PC-3 (cell line): ENCODE results near the gene MIEF1.

Experiments used
- CTCF ChIP-seq: fragments of 300-600 bp; sonication (generic); conservative IDR thresholded peaks from 2 replicates; pipeline ENCODE4 v1.5.1; 2017; ENCODE audit warnings: antibody characterized with exemption, low read depth, mild to moderate bottlenecking, low read length
- EZH2 ChIP-seq: fragments of 300-600 bp; sonication (generic); IDR thresholded peaks from one replicate; pipeline ENCODE4 v1.6.1; 2017; ENCODE audit warnings: antibody characterized with exemption, mild to moderate bottlenecking, low read length; ENCODE audit not compliant: unreplicated experiment

DNA sequence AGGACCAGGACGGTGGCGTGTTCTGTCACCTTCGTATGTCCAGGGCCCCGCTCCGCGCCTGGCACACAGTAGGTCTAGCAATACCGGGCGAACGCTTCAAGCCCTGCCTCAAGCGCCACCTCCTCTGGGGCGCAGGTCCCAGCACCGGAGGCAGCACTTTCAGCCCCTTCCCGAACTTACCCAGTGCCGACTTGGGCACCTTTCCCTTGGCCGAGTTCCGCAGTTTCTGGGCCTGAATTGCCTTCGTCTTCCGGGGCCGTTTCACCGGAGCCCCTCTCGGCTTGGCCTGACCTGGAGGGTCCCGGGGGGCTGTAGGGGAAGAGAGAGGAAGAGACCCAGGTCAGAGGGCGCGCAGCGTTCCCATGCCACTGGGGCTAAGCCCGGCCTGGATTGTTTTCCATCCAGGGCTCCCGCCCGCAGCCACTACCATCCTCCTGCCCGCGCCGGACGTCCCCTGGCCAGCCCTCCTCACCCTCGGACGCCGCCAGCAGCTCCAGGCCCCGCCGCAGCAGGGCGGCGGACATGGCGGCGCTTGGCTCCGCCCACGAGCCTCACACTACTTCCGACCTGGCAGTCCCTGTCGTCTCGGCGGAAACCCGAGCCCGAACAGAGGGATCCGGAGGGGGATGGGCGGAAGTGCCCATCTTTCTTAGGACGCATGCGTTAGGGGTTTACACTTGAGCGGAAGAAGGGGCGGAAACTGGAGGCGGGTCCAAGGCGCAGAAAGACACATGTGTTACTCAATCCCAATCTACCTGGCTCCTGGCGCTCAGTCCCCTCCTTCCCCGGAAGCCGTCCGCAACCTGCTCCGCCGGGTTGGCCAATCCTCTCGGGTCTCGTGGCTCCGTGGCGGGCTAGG is 30.4 kb downstream of the MIEF1 start, which contains the start of gene RPS19BP1:
- TF ChIP-seq EZH2 (no peak), CTCF (no peak)
